ENCODE measurements around the gene TMEM184C. TPM values are rescaled to one million over a fixed set of nuclear protein-coding genes. Genes with fewer than 3 reads are reported as not detected.

TMEM184C gene
- total and polyA plus RNA-seq, 2 donors (not counting 1 experiment from before 2014, with no cell fraction given): 30.6 to 34.3 TPM

GRCh38 chr4:147617841-147618691, 869 bp downstream of the TMEM184C start:
- Histone ChIP-seq H3K79me2 (ENCODE audit: control insufficient read depth, insufficient read depth, low read length) (peaks cover 24% of the 10 kb centered on the region), H3K27ac (ENCODE audit: insufficient read depth, low read length) (peak overlapping the region; percentile 79)

DNA sequence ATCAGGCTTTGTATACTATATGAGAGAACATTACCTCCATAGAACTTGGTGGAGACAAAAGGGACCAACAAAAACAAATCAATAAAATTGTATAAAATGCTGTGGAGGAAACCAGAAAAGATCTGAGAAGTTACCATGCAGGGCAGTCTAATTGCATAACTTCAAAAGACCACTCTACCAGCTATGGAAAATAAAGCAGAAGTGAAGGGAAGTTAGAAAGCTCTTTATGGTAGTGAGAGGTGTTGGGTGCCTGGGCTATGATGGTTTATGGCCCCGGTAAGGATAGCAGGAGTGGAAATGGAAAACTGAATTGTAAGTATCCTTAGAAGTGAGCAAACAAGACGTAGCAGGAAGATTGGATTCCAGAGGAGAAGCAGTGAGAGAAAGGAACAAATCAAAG, 3.1 kb downstream of the TMEM184C start:
- no peaks in the 10 kb centered on the region for H3K36me3 ChIP-seq (ENCODE audit: control insufficient read depth, insufficient read depth, low read length)
- no peaks in the 10 kb centered on the region for H4K20me1 ChIP-seq (ENCODE audit: control insufficient read depth, extremely low read depth, insufficient read depth, low read length)
- H3K27ac ChIP-seq (ENCODE audit: insufficient read depth, low read length): no peak overlapping the region
- no peak overlapping the region for H2AFZ ChIP-seq (ENCODE audit: low read length)
- H3K4me2 ChIP-seq (ENCODE audit: extremely low read depth, insufficient read depth, low read length): no peak overlapping the region
- peaks cover 24% of the 10 kb centered on the region for H3K79me2 ChIP-seq (ENCODE audit: control insufficient read depth, insufficient read depth, low read length)
- H3K4me1 ChIP-seq (ENCODE audit: control insufficient read depth, extremely low read depth, insufficient read depth, low read length): no peaks in the 10 kb centered on the region
- TF ChIP-seq EZH2 (IDR thresholded peaks at IDR 0.05; ENCODE audit: low read length, missing control alignments): no peak
- TF ChIP-seq, protein P1, sequence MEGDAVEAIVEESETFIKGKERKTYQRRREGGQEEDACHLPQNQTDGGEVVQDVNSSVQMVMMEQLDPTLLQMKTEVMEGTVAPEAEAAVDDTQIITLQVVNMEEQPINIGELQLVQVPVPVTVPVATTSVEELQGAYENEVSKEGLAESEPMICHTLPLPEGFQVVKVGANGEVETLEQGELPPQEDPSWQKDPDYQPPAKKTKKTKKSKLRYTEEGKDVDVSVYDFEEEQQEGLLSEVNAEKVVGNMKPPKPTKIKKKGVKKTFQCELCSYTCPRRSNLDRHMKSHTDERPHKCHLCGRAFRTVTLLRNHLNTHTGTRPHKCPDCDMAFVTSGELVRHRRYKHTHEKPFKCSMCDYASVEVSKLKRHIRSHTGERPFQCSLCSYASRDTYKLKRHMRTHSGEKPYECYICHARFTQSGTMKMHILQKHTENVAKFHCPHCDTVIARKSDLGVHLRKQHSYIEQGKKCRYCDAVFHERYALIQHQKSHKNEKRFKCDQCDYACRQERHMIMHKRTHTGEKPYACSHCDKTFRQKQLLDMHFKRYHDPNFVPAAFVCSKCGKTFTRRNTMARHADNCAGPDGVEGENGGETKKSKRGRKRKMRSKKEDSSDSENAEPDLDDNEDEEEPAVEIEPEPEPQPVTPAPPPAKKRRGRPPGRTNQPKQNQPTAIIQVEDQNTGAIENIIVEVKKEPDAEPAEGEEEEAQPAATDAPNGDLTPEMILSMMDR (conservative IDR thresholded peaks at IDR 0.05 in 1 of 2, IDR thresholded peaks at IDR 0.05 in 1 of 2; ENCODE audit: low read depth in 1 of 2, low read length in 2 of 2): no peak
- no peaks in the 10 kb centered on the region for H3K27me3 ChIP-seq (ENCODE audit: control insufficient read depth, insufficient read depth, low read length)
- H3K4me3 ChIP-seq (replicated peaks in 1 of 4; ENCODE audit: control extremely low read depth in 1 of 4, insufficient read depth in 1 of 4, low read depth in 3 of 4, low read length in 4 of 4): no peak overlapping the region
- H3K9ac ChIP-seq (ENCODE audit: insufficient read depth, low read length): no peak overlapping the region
- no peaks in the 10 kb centered on the region for H3K9me3 ChIP-seq (ENCODE audit: control insufficient read depth, insufficient read depth, low read depth, low read length)
- DNase-seq (ENCODE audit: low read depth in 2 of 2): no peak

More at GRCh38 chr4:147617841-147618691, 869 bp downstream of the TMEM184C start:
- DNase-seq (ENCODE audit: low read depth in 2 of 2): no peak
- Histone ChIP-seq H3K9ac (ENCODE audit: insufficient read depth, low read length) (peak overlapping the region; percentile 76), H3K9me3 (ENCODE audit: control insufficient read depth, insufficient read depth, low read depth, low read length) (no peaks in the 10 kb centered on the region), H4K20me1 (ENCODE audit: control insufficient read depth, extremely low read depth, insufficient read depth, low read length) (no peaks in the 10 kb centered on the region), H3K36me3 (ENCODE audit: control insufficient read depth, insufficient read depth, low read length) (no peaks in the 10 kb centered on the region), H3K4me1 (ENCODE audit: control insufficient read depth, extremely low read depth, insufficient read depth, low read length) (no peaks in the 10 kb centered on the region), H3K4me3 (replicated peaks in 1 of 4; ENCODE audit: control extremely low read depth in 1 of 4, insufficient read depth in 1 of 4, low read depth in 3 of 4, low read length in 4 of 4) (peak overlapping the region; percentile 75 to 99 (median 87)), H3K27me3 (ENCODE audit: control insufficient read depth, insufficient read depth, low read length) (no peaks in the 10 kb centered on the region), H2AFZ (ENCODE audit: low read length) (peak overlapping the region; percentile 96), H3K4me2 (ENCODE audit: extremely low read depth, insufficient read depth, low read length) (peak overlapping the region; percentile 87)
- TF ChIP-seq, protein P1 (conservative IDR thresholded peaks at IDR 0.05 in 1 of 2, IDR thresholded peaks at IDR 0.05 in 1 of 2; ENCODE audit: low read depth in 1 of 2, low read length in 2 of 2): no peak
- no peak for TF ChIP-seq EZH2 (IDR thresholded peaks at IDR 0.05; ENCODE audit: low read length, missing control alignments)

DNA sequence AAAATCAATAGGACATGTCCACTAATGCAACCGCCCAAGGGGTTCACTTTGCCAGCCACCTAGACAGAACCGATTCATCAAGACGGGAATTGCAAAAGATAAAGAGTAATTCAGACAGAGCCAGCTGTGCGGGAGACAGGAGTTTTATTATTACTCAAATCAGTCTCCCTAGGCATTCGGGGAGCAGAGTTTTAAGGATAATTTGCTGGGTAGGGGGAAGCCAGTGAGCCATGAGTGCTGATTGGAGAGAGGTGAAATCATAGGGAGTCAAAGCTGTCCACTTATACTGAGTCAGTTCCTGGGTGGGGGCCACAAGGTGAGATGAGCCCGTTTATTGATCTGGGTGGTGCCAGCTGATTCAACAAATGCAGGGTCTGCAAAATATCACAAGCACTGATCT, 8.5 kb downstream of the TMEM184C start:
- no peak for DNase-seq (ENCODE audit: low read depth in 2 of 2)

More for the DNA sequence above, 8.5 kb downstream of the TMEM184C start:
- no peaks in the 10 kb centered on the region for H3K27me3 ChIP-seq (ENCODE audit: control insufficient read depth, insufficient read depth, low read length)
- no peaks in the 10 kb centered on the region for H4K20me1 ChIP-seq (ENCODE audit: control insufficient read depth, extremely low read depth, insufficient read depth, low read length)
- no peaks in the 10 kb centered on the region for H3K4me1 ChIP-seq (ENCODE audit: control insufficient read depth, extremely low read depth, insufficient read depth, low read length)
- H3K79me2 ChIP-seq (ENCODE audit: control insufficient read depth, insufficient read depth, low read length): peaks cover 5% of the 10 kb centered on the region
- no peaks in the 10 kb centered on the region for H3K36me3 ChIP-seq (ENCODE audit: control insufficient read depth, insufficient read depth, low read length)
- H3K9me3 ChIP-seq (ENCODE audit: control insufficient read depth, insufficient read depth, low read depth, low read length): no peaks in the 10 kb centered on the region
- no peak overlapping the region for H3K4me2 ChIP-seq (ENCODE audit: extremely low read depth, insufficient read depth, low read length)
- H3K4me3 ChIP-seq (replicated peaks in 1 of 4; ENCODE audit: control extremely low read depth in 1 of 4, insufficient read depth in 1 of 4, low read depth in 3 of 4, low read length in 4 of 4): no peak overlapping the region
- H3K27ac ChIP-seq (ENCODE audit: insufficient read depth, low read length): no peak overlapping the region
- no peak overlapping the region for H2AFZ ChIP-seq (ENCODE audit: low read length)
- TF ChIP-seq EZH2 (IDR thresholded peaks at IDR 0.05; ENCODE audit: low read length, missing control alignments): no peak
- TF ChIP-seq, protein P1 (conservative IDR thresholded peaks at IDR 0.05 in 1 of 2, IDR thresholded peaks at IDR 0.05 in 1 of 2; ENCODE audit: low read depth in 1 of 2, low read length in 2 of 2): no peak
- H3K9ac ChIP-seq (ENCODE audit: insufficient read depth, low read length): no peak overlapping the region
